G401.6 (cell line): ENCODE results near the gene CLDN25.

Experiments
- FAIRE-seq: peaks from 2 replicates; lab custom pipeline; 2012; peaks lifted over from hg19 to GRCh38; lab: Jason Lieb, UNC

CLDN25 gene

DNA sequence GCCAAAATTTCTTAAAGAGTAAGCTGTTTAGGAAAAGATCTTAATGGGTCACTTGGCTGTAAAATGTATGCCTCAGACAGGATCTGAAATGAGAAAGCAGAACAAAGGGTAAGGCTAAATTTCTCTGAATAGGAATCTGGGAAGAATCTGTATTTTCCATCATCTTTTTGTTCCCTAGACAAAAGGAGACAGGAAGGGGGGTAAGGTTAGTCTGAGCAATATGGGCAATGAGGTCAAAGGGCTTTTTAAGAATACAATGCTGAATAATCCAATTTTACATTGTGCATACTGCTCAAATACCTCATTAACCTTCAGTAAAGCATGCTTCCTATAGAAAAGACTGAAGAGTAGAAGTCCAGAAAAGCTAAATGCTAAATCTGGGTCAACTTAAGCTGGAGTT is 34.6 kb downstream of the CLDN25 start:
- FAIRE-seq = no peak

DNA sequence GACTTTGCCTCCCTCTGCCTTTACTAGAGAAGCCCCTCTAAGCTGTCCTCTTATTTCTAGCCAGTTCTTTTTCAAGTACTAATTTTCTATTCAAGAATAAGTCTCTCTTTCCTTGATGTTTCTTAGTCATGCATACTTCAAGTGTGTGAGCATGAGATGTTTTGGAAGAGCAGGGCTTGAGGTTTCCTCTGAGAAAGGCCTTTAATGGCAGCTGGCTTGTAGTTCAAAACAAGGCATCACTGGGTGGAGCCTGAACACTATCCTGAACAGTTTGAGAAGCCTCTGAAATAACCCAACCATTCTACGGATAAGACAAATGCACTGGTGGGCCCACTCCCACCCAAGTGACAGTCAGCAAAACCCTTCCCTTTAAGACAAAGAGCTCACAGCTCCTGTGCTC is 37.6 kb downstream of the CLDN25 start:
- FAIRE-seq = no peak

GRCh38 chr11:113817626-113818025 is 38.0 kb downstream of the CLDN25 start:
- no peak for FAIRE-seq

GRCh38 chr11:113818426-113818825 is 38.8 kb downstream of the CLDN25 start:
- FAIRE-seq = no peak

DNA sequence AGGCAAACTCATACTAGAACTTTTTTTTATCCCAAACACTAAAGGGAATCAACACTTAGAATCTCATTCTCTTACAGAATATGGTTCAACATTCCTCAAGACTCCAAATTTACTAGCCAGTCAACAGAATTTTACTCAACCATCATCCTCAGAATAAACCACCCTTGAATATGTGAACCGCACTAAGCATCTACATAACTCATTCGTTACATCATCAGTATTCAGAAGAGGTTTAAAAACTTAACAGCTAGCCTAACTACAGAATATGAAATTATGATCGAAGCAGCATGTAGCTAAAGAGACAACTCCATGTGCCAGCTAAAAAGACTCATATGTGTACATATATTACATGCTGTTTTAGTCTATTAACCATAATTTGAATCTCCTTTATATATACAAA is 47.9 kb downstream of the CLDN25 start:
- no peak for FAIRE-seq

DNA sequence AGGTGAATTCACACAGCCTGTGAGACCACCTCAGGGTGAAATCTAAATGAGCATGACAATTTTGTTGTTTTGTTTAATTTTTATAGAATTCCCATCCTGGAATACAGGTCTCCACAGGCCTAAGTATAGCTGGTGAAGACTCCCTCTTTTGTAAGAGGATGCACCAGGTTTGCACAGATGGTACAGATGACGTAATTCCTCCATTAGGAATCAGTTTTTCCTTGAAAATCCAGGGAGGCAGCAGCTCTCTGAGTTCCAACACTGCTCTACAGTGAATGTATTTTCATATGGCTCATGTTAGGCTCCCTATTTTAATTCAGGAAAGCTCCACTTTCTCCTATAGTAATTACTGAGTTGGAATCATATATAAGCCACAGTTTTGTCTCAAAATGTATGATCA is 48.6 kb downstream of the CLDN25 start:
- no peak for FAIRE-seq

DNA sequence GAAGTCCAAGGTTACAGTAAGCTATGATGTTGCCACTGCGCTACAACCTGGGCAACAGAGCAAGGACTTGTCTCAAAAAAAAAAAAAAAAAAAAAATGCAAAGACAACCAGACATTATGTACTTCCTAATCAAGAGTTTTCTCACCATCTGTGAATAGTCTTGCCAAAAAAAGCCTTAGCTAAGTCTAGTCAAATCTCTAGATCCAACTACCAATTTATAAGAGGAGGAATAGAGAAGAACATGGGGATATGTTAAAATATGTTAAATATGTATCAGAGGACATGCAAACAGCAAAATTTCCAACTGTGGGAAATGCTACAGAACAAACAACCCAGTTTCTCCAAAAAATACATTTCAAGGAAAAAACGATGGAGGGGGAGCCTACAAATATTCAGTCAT is 50.2 kb downstream of the CLDN25 start:
- FAIRE-seq = no peak
